ENCODE data around the gene CCDC106.

- no peak for TF ChIP-seq NR3C1 (CRISPR knock-in tag; conservative IDR thresholded peaks at IDR 0.05; ENCODE audit: low read depth)
- TF ChIP-seq CTCF (IDR thresholded peaks at IDR 0.05): no peak
- TF ChIP-seq USF1 (CRISPR knock-in tag; IDR thresholded peaks at IDR 0.05): no peak
- no peak for TF ChIP-seq JUN (CRISPR knock-in tag; IDR thresholded peaks at IDR 0.05)
- TF ChIP-seq E2F4 (CRISPR knock-in tag; IDR thresholded peaks at IDR 0.05; ENCODE audit: borderline replicate concordance, low read depth): no peak
Measured at GRCh38 chr19:55643887-55644176, 4.2 kb upstream of the CCDC106 start.

Measured in WTC11 (cell line).